ENCODE measurements around the gene JARID2.

The JARID2 gene

GRCh38 chr6:15357782-15358181 is 111.9 kb downstream of the JARID2 start:
- Histone ChIP-seq H2AFZ (ENCODE audit: low read length) (no peak overlapping the region), H3K27me3 (ENCODE audit: insufficient read depth, low read length) (peaks cover 8% of the 10 kb centered on the region; the same call in 1 of the 2 replicates), H4K20me1 (ENCODE audit: insufficient read depth, low read length) (0 out of 2 replicates have a peak, but pooled peaks cover 4% of the 10 kb centered on the region), H3K9ac (ENCODE audit: low read length) (no peak overlapping the region), H3F3A (ENCODE audit: insufficient read depth, low read length) (no peaks in the 10 kb centered on the region), H3K4me3 (ENCODE audit: low read depth, low read length, poor library complexity, severe bottlenecking) (no peak overlapping the region), H3K27ac (ENCODE audit: low read depth, low read length, poor library complexity, severe bottlenecking) (no peak overlapping the region), H3K79me2 (ENCODE audit: insufficient read depth, low read length) (no peaks in the 10 kb centered on the region), H3K4me1 (ENCODE audit: insufficient read depth, low read length, severe bottlenecking) (no peaks in the 10 kb centered on the region), H3K4me2 (ENCODE audit: low read length) (no peak overlapping the region), H3K9me3 (ENCODE audit: low read length) (no peaks in the 10 kb centered on the region), H3K36me3 (ENCODE audit: insufficient read depth, low read length) (no peaks in the 10 kb centered on the region), H3K9me2 (ENCODE audit: low read depth, low read length) (no peaks in the 10 kb centered on the region)
- no peak for TF ChIP-seq CTCF (IDR thresholded peaks at IDR 0.05; ENCODE audit: low read length)
- TF ChIP-seq EZH2 (IDR thresholded peaks at IDR 0.05; ENCODE audit: borderline replicate concordance, low read length): no peak

DNA sequence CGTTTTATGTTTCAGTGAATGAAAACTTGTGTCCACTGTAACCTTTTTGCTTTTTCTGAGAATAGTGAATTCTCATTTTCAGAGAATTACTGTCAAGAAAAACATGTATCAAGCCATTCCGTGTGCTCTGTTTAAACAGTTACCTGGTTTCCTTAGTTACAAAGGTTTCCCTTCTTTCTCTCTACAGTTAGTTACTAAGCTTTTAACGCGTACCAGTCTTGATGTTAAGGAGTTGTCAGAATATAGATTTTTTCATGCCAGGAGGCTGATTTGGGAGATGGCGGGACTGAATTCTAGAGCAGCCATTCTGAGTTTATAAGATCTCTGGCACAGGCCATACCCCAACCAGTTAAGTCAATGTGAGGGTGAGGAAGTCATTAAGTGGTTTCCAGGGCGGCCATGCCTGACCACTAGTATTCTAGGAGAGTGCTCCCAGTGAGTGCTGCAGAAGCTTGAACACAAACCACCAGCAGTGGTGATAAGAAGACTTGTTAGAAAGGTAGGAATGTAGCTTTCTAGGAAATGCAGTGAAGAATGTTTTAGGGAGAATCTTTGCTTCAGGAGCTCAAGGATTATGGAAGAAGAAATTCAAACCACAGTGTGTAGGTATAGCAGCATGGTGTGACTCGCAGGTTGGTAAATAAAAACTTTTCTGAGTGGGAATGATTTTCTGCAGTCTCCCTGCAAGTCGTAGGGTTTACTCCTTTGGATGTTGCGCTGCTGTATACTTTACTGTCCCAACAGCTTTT is 112.9 kb downstream of the JARID2 start:
- H3K9ac ChIP-seq (ENCODE audit: low read length): no peak overlapping the region
- no peak overlapping the region for H2AFZ ChIP-seq (ENCODE audit: low read length)
- H3K4me2 ChIP-seq (ENCODE audit: low read length): no peak overlapping the region
- H3K4me1 ChIP-seq (ENCODE audit: insufficient read depth, low read length, severe bottlenecking): no peaks in the 10 kb centered on the region
- no peaks in the 10 kb centered on the region for H3K79me2 ChIP-seq (ENCODE audit: insufficient read depth, low read length)
- no peaks in the 10 kb centered on the region for H3K9me2 ChIP-seq (ENCODE audit: low read depth, low read length)
- 0 out of 2 replicates have a peak, but pooled peaks cover 4% of the 10 kb centered on the region for H4K20me1 ChIP-seq (ENCODE audit: insufficient read depth, low read length)
- H3K4me3 ChIP-seq (ENCODE audit: low read depth, low read length, poor library complexity, severe bottlenecking): no peak overlapping the region
- H3K9me3 ChIP-seq (ENCODE audit: low read length): no peaks in the 10 kb centered on the region
- no peaks in the 10 kb centered on the region for H3K36me3 ChIP-seq (ENCODE audit: insufficient read depth, low read length)
- H3F3A ChIP-seq (ENCODE audit: insufficient read depth, low read length): no peaks in the 10 kb centered on the region
- TF ChIP-seq EZH2 (IDR thresholded peaks at IDR 0.05; ENCODE audit: borderline replicate concordance, low read length): no peak
- TF ChIP-seq CTCF (IDR thresholded peaks at IDR 0.05; ENCODE audit: low read length): no peak
- H3K27ac ChIP-seq (ENCODE audit: low read depth, low read length, poor library complexity, severe bottlenecking): no peak overlapping the region
- peaks cover 8% of the 10 kb centered on the region; the same call in 1 of the 2 replicates for H3K27me3 ChIP-seq (ENCODE audit: insufficient read depth, low read length)

DNA sequence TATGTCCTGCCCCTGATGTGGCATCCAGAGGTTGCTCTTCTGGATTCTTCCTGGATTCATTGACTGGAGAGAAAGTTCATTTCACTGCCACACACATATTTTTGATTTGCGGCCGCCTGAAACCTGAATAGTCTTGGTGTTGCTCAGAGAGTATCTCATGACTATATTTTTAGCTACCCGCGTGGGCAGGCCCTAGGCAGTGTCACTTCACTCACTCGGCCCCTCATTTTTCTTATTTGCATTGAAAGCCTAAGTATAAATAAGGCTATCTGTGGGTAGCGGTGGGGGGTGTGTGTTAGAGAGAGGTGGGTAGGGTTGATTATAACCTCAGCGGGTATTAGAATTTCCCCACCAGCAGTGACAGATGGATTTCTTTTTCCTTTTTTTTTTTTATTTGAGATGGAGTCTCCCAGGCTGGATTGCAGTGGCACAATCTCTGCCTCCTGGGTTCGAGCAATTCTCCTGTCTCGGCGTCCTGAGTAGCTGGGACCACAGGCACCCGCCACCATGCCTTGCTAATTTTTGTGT is 113.5 kb downstream of the JARID2 start:
- no peak overlapping the region for H3K4me3 ChIP-seq (ENCODE audit: low read depth, low read length, poor library complexity, severe bottlenecking)
- H3K79me2 ChIP-seq (ENCODE audit: insufficient read depth, low read length): no peaks in the 10 kb centered on the region
- no peaks in the 10 kb centered on the region for H3K4me1 ChIP-seq (ENCODE audit: insufficient read depth, low read length, severe bottlenecking)
- H4K20me1 ChIP-seq (ENCODE audit: insufficient read depth, low read length): 0 out of 2 replicates have a peak, but pooled peaks cover 4% of the 10 kb centered on the region
- no peaks in the 10 kb centered on the region for H3K9me2 ChIP-seq (ENCODE audit: low read depth, low read length)
- H3K9ac ChIP-seq (ENCODE audit: low read length): no peak overlapping the region
- H3K27ac ChIP-seq (ENCODE audit: low read depth, low read length, poor library complexity, severe bottlenecking): no peak overlapping the region
- H3F3A ChIP-seq (ENCODE audit: insufficient read depth, low read length): no peaks in the 10 kb centered on the region
- no peaks in the 10 kb centered on the region for H3K36me3 ChIP-seq (ENCODE audit: insufficient read depth, low read length)
- peaks cover 8% of the 10 kb centered on the region; the same call in 1 of the 2 replicates for H3K27me3 ChIP-seq (ENCODE audit: insufficient read depth, low read length)
- no peak overlapping the region for H3K4me2 ChIP-seq (ENCODE audit: low read length)
- TF ChIP-seq CTCF (IDR thresholded peaks at IDR 0.05; ENCODE audit: low read length) (no peak), EZH2 (IDR thresholded peaks at IDR 0.05; ENCODE audit: borderline replicate concordance, low read length) (no peak)
- H3K9me3 ChIP-seq (ENCODE audit: low read length): no peaks in the 10 kb centered on the region
- no peak overlapping the region for H2AFZ ChIP-seq (ENCODE audit: low read length)

Data from OCI-LY1 (cell line).